Smooth muscle cell (in vitro differentiated cells): ENCODE results near the gene LRP10. TPM values are rescaled to one million over a fixed set of nuclear protein-coding genes. Genes with fewer than 3 reads are reported as not detected.

Source experiments
- DNase-seq: peaks from one replicate; lab custom pipeline; 2025; ENCODE audit not compliant: unreplicated experiment; lab: John Stamatoyannopoulos, UW
- H2AFZ ChIP-seq: fragments of 200-600 bp; sonication (generic); 2 replicates; pipeline ENCODE4 v1.6.0; 2016; ENCODE audit warnings: antibody characterized with exemption, low read depth, mild to moderate bottlenecking
- H3F3A ChIP-seq: fragments of 200-600 bp; sonication (generic); 2 replicates; pipeline ENCODE4 v1.6.0; 2017; ENCODE audit warnings: antibody characterized with exemption, low read depth
- H3K27ac ChIP-seq: fragments of 200-600 bp; sonication (generic); 2 replicates; pipeline ENCODE4 v1.5.1; 2016; ENCODE audit warnings: low read depth, mild to moderate bottlenecking
- H3K27me3 ChIP-seq: fragments of 200-600 bp; sonication (generic); 2 replicates; pipeline ENCODE4 v1.6.1; 2016; ENCODE audit warnings: low read depth, mild to moderate bottlenecking
- H3K36me3 ChIP-seq: fragments of 200-600 bp; sonication (generic); 2 replicates; pipeline ENCODE4 v1.5.1; 2016; ENCODE audit warnings: low read depth
- H3K4me1 ChIP-seq: fragments of 200-600 bp; sonication (generic); 2 replicates; pipeline ENCODE4 v1.5.1; 2016; ENCODE audit warnings: low read depth
- H3K4me2 ChIP-seq: fragments of 200-600 bp; sonication (generic); 2 replicates; pipeline ENCODE4 v1.6.0; 2016; ENCODE audit warnings: mild to moderate bottlenecking
- H3K4me3 ChIP-seq: fragments of 200-600 bp; sonication (generic); 2 replicates; pipeline ENCODE4 v1.5.1; 2016; ENCODE audit warnings: mild to moderate bottlenecking
- H3K79me2 ChIP-seq: fragments of 200-600 bp; sonication (generic); 2 replicates; pipeline ENCODE4 v1.6.0; 2016; ENCODE audit warnings: low read depth, mild to moderate bottlenecking
- H3K9ac ChIP-seq: fragments of 200-600 bp; sonication (generic); 2 replicates; pipeline ENCODE4 v1.6.0; 2016; ENCODE audit warnings: low read depth
- H3K9me3 ChIP-seq: fragments of 200-600 bp; sonication (generic); replicated peaks from 2 replicates; pipeline ENCODE4 v1.5.1; 2016; ENCODE audit warnings: low read depth
- H4K20me1 ChIP-seq: fragments of 200-600 bp; sonication (generic); 2 replicates; pipeline ENCODE4 v1.6.0; 2016; ENCODE audit warnings: low read depth
- WGBS: methylation state at CpG from one replicate; pipeline ENCODE4 v1.1.7; 2016; ENCODE audit warnings: low lambda C conversion rate; 5-methylcytosine and 5-hydroxymethylcytosine counted together
- polyA plus RNA-seq: library from polyadenylated mRNA; unstranded; fragments of >200 nt; fragmentation: Nextera tagmentation; extraction: Ambion mirVana; gene quantifications from 2 replicates; pipeline ENCODE4 v1.2.1, GENCODE V29; 2016
- total RNA-seq: library from RNA; depleted of rRNA; stranded (reverse); fragments of >200 nt; gene quantifications from 2 replicates; pipeline ENCODE4 v1.2.3, GENCODE V29; 2014
- TF ChIP-seq, protein P1 (sequence below): fragments of 200-600 bp; sonication (generic); IDR thresholded peaks from 2 replicates; pipeline ENCODE4 v1.5.1; 2017; ENCODE audit warnings: borderline replicate concordance, mild to moderate bottlenecking, antibody characterized with exemption; ENCODE audit not compliant: insufficient read depth, poor library complexity, severe bottlenecking

Gene LRP10
- total and polyA plus RNA-seq, 2 experiments from 2014 or later, result 38.8 to 87.1 TPM

DNA sequence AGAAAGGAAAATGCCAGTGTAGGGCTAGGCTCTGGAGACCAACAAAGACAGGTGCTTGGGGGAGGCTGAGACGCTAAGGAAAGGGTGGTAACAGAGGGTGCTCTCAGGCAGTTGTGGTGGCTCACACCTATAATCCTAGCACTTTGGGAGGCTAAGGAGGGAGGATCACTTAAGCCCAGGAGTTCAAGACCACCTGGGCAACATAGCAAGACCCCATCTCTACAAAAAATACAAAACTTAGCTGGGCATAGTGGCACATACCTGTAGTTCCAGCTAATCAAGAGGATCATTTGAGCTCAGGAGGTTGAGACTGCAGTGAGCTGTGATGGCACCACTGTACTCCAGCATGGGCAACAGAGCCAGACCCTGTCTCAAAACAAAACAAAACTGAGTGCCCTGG, 23.9 kb downstream of the LRP10 start:
- WGBS, result 94% methylated on average over 1 of the region's 1 CpG
- no peak overlapping the region for H3K27ac ChIP-seq
- H3K27me3 ChIP-seq, result no peaks in the 10 kb centered on the region
- no peak overlapping the region for H3K4me3 ChIP-seq
- no peaks in the 10 kb centered on the region for H3K9me3 ChIP-seq
- no peak overlapping the region for H2AFZ ChIP-seq
- H3K79me2 ChIP-seq, result no peaks in the 10 kb centered on the region
- H3F3A ChIP-seq, result peaks cover 13% of the 10 kb centered on the region
- H3K4me1 ChIP-seq, result peaks cover 10% of the 10 kb centered on the region
- no peak overlapping the region for H3K4me2 ChIP-seq
- no peaks in the 10 kb centered on the region for H3K36me3 ChIP-seq
- DNase-seq, result no peak
- H4K20me1 ChIP-seq, result no peaks in the 10 kb centered on the region
- TF ChIP-seq, protein P1, sequence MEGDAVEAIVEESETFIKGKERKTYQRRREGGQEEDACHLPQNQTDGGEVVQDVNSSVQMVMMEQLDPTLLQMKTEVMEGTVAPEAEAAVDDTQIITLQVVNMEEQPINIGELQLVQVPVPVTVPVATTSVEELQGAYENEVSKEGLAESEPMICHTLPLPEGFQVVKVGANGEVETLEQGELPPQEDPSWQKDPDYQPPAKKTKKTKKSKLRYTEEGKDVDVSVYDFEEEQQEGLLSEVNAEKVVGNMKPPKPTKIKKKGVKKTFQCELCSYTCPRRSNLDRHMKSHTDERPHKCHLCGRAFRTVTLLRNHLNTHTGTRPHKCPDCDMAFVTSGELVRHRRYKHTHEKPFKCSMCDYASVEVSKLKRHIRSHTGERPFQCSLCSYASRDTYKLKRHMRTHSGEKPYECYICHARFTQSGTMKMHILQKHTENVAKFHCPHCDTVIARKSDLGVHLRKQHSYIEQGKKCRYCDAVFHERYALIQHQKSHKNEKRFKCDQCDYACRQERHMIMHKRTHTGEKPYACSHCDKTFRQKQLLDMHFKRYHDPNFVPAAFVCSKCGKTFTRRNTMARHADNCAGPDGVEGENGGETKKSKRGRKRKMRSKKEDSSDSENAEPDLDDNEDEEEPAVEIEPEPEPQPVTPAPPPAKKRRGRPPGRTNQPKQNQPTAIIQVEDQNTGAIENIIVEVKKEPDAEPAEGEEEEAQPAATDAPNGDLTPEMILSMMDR, result no peak
- H3K9ac ChIP-seq, result no peak overlapping the region

DNA sequence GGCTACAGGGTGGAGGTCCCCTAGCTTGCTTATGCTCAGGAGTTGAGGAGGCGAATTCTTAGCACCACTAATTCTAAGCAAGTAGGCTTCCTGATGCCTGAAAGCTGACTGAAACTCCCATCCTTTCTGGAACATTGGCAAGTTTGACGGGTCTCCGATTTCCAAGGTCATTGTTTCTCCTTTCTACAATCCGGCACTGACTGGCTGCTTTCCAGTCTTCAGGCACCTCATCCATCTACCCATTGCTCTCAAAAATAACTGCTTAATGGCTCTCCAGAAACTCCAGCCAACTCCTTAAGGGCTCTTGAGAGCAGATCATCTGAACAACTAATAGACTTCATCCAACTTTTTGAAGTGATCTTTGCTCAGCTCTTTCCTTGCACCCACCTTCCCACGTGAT, 24.8 kb downstream of the LRP10 start:
- DNase-seq, result no peak
- no peak overlapping the region for H3K4me2 ChIP-seq
- no peaks in the 10 kb centered on the region for H3K36me3 ChIP-seq
- no peaks in the 10 kb centered on the region for H3K27me3 ChIP-seq
- TF ChIP-seq, protein P1, result no peak
- H3K79me2 ChIP-seq, result no peaks in the 10 kb centered on the region
- no peaks in the 10 kb centered on the region for H4K20me1 ChIP-seq
- H3K4me1 ChIP-seq, result peaks cover 10% of the 10 kb centered on the region
- no peak overlapping the region for H3K27ac ChIP-seq
- WGBS, result 95% methylated on average over 5 of the region's 5 CpGs
- H3K4me3 ChIP-seq, result no peak overlapping the region
- peaks cover 13% of the 10 kb centered on the region for H3F3A ChIP-seq
- H3K9me3 ChIP-seq, result no peaks in the 10 kb centered on the region
- no peak overlapping the region for H2AFZ ChIP-seq
- H3K9ac ChIP-seq, result no peak overlapping the region

DNA sequence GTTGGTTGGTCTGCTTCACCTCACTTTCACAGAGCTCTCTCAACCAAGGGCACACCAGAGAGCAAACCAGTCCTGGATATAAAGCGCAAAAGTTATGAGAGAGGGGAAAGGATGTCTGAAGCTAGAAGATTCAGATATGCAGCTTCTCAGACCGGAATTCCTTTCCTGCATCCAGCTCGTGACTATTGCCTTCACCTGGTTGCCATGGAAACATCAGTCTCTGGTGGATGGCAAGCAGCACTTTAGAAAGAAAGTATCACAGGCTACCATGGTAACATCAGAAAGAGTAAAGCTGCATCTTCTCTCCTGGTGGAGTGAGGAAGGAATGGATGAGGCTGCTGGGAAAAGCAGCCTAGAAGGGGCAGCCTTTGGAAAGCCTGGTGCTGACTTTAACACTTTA, 25.2 kb downstream of the LRP10 start:
- no peaks in the 10 kb centered on the region for H3K36me3 ChIP-seq
- H2AFZ ChIP-seq, result no peak overlapping the region
- WGBS, result 89% methylated on average over 3 of the region's 3 CpGs
- no peak overlapping the region for H3K4me3 ChIP-seq
- no peaks in the 10 kb centered on the region for H3K9me3 ChIP-seq
- DNase-seq, result no peak
- H3K9ac ChIP-seq, result no peak overlapping the region
- TF ChIP-seq, protein P1, result no peak
- H3K27ac ChIP-seq, result no peak overlapping the region
- peaks cover 10% of the 10 kb centered on the region for H3K4me1 ChIP-seq
- H3K79me2 ChIP-seq, result no peaks in the 10 kb centered on the region
- H3K27me3 ChIP-seq, result no peaks in the 10 kb centered on the region
- no peak overlapping the region for H3K4me2 ChIP-seq
- no peaks in the 10 kb centered on the region for H4K20me1 ChIP-seq
- peaks cover 13% of the 10 kb centered on the region for H3F3A ChIP-seq

DNA sequence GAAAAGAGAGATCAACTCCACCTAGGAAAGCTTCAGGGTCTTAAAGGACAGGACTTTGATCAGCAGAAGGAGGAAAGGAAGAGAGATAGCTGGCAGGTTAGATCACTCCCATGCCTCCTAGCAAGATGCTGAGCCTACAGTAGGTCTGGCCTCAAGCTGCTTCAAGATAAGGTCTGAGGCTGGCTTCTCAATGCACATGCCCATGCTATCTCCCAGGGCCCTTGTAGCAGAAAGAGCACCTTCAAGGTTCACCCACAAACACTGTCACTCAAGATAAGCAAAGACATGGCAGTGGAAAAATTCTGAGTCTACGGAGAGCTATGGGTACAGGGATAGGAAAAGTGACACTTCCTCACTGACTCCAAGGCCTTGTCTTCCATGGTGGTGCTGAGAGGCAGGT, 25.8 kb downstream of the LRP10 start:
- H3K27me3 ChIP-seq, result no peaks in the 10 kb centered on the region
- H3K4me2 ChIP-seq, result no peak overlapping the region
- H3F3A ChIP-seq, result peaks cover 13% of the 10 kb centered on the region
- WGBS, result 94% methylated on average over 1 of the region's 1 CpG
- DNase-seq, result no peak
- H4K20me1 ChIP-seq, result no peaks in the 10 kb centered on the region
- H3K4me3 ChIP-seq, result no peak overlapping the region
- no peak overlapping the region for H2AFZ ChIP-seq
- peaks cover 10% of the 10 kb centered on the region for H3K4me1 ChIP-seq
- no peaks in the 10 kb centered on the region for H3K9me3 ChIP-seq
- H3K9ac ChIP-seq, result no peak overlapping the region
- no peaks in the 10 kb centered on the region for H3K79me2 ChIP-seq
- H3K27ac ChIP-seq, result peak overlapping the region; percentile 85
- no peaks in the 10 kb centered on the region for H3K36me3 ChIP-seq
- TF ChIP-seq, protein P1, result no peak
